NCI-H69 (cell line): Measurements from ENCODE around the gene UBXN4.

ENCODE experiments used
- DNase-seq: peaks from one replicate; lab custom pipeline; 2025; lab: John Stamatoyannopoulos, UW

Gene UBXN4

DNA sequence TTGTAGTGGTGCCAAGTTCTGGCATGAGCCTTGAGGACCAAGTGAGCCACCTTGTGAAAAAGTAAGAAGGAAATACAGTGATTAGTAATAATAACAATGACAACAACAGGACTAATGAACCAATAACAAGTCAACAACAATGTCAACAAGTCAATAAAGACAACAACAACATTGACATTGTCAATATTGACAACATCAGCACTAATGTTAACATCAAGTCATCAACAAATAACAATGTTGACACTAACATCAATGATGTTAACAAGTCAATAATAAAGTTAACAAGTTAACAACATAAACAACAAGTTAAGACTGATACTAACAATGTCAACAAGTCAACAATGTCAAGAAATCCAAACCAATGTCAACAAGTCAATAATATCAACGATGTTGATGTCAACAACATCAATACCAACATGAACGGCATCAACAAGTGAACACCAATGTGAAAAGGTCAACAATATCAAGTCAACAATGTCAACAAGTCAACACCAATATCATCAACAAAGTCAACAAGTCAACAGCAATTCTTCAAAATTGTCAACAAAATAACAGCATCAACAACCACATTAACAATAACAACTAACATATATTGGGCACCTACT is 71.4 kb downstream of the UBXN4 start:
- DNase-seq: no peak

- DNase-seq: no peak
Measured at GRCh38 chr2:135815269-135815668, 73.6 kb downstream of the UBXN4 start.

GRCh38 chr2:135817466-135817865 is 75.8 kb downstream of the UBXN4 start:
- DNase-seq: no peak

GRCh38 chr2:135817951-135818350 is 76.3 kb downstream of the UBXN4 start:
- DNase-seq: no peak

DNA sequence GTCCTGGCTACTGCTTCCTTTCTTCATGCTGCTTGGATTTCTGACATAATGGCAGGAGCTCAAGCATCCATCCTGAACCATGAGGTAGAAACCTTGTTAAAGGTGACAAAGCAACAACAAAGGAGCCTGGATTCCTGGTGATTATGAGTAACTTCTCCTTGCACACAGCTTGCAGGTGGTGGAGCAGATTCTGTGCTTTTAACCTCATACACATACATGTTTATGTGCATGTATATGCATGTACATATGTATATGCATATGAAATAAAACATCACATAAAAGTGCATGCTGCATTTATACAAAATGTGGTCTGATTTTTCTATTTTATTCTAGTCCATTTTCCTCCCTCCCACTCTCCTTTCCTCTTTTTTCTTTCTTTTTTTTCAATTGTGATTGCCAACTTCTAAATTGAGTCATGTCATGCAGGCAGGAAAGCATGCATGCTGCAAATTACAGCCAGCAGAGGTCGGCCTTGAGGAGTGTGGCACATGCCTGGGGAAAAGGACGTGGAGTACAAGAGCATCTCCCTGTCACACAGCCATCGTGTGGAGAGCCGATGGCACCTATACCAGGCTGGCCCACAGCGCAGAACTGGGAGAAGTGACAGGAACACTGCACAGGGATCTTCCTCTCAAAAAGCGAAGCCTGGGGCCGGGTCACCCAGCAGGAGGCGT is 77.4 kb downstream of the UBXN4 start:
- peak; percentile 47 for DNase-seq

DNA sequence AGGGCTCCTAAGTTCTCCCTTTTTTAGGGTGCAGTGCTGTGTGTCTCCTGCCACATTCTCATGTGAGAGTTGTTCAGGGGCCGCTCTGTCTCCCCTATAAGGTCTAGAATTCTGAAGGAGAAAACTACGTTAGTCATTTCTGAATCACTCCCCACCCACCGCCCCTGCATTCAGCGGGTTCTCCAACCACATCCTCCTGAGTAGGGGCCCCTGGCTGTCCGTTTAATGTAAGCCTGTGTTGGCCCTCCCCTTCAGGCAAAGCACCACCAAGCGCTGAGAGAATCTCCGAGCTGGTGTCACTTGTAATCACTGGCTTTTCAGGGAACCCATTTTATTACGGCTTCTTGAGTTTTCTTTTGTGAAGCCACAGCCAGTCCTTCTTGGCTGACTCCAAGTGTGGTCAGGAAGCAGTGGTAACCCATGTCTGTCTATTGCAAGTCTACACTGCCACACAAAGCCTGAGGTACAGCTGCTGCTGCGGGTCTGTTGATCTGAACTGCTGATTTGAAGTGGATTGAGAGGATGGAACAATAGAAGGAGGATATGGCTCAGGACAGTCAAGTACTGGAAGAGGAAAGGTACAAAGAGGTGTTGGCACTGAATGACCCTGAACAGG is 78.5 kb downstream of the UBXN4 start:
- no peak for DNase-seq

DNA sequence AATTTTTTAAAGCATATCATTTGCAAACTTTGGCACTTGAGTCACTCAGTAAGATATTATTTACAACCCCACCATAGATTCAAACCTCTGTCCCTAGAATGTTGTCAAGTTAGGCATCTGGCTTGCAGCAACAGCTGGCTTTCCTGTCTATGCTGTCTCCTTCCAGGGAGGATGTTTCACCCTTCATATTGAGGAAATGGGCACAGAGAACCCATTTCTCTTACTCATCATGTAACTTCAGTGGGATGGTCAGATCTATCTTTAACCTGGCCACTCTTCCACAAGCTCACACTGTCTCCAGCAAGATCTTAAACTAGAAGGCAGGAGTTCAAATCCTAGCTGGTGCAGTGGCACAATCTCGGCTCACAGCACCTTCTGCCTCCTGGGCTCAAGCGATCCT is 79.5 kb downstream of the UBXN4 start:
- DNase-seq: no peak

GRCh38 chr2:135822855-135823254 is 81.2 kb downstream of the UBXN4 start:
- DNase-seq: no peak

DNA sequence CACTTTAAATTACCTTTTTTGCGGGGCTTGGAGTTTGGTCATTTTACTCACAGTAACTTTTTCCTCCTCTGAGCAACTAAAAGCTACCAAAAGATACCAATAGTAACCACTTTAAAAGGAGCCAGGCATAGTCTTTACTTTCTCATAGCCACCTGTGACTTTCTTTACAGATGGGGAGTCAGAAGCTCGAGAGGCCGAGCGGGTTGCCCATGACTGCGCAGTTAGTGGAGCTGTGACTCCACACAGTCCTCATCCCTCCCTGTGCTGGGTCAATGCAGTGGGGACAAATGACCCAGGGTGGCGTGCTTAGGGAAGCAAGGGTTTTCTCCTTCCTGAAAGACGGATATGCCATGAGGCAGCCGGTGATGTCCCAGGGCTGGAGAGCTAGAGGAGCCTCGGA is 83.5 kb downstream of the UBXN4 start:
- DNase-seq: no peak

- peak; percentile 23 for DNase-seq
Measured at GRCh38 chr2:135825550-135826176, 84.0 kb downstream of the UBXN4 start.

- DNase-seq: no peak
Measured at GRCh38 chr2:135826544-135826943, 84.9 kb downstream of the UBXN4 start.

GRCh38 chr2:135829378-135830135 is 87.9 kb downstream of the UBXN4 start:
- DNase-seq: peak; percentile 92

DNA sequence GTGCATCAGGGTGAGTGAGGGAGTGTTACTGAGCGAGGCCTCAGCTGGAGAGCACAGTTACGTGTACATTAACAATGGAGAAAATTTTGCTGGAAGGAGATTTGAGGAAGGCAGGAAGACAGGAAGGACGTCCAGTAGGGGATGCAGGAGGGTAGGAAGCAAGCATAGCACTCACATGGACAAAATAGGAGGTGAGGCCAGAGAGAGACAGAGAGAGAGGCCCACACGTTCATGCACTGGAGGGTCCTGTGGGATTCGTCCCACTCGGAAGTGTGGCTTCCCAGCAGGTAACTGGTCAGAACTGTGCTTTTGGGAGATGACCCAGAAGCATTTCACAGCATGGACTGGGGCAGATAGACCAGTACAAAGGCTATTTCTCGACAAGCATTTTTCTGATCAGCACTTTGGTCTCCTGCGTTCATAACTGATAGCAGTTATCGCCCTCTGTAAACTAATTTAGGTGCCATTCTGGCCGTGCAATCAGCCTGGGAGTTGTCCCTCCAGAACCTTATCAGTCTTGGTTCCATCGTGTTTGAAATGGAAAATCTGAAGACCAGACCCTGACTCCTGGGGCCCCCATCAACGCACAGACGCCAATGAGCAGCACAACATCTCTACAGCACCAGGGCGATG is 89.6 kb downstream of the UBXN4 start:
- DNase-seq: no peak

GRCh38 chr2:135832891-135833290 is 91.2 kb downstream of the UBXN4 start:
- DNase-seq: no peak
